Ishikawa (cell line): Measurements from ENCODE around the gene CHFR.

ENCODE experiments used
- CEBPB ChIP-seq: IDR thresholded peaks from 2 replicates; pipeline ENCODE4 v1.6.1; 2012
- CREB1 ChIP-seq: IDR thresholded peaks from 2 replicates; pipeline ENCODE4 v1.6.1; 2012; ENCODE audit warnings: low read depth
- EGR1 ChIP-seq: IDR thresholded peaks from 2 replicates; pipeline ENCODE4 v1.6.1; 2012
- EP300 ChIP-seq: IDR thresholded peaks from 2 replicates; pipeline ENCODE4 v1.6.1; 2012; ENCODE audit warnings: borderline replicate concordance
- FOXM1 ChIP-seq: IDR thresholded peaks from 2 replicates; pipeline ENCODE4 v1.6.1; 2012; ENCODE audit warnings: low read depth, borderline replicate concordance
- MAX ChIP-seq: IDR thresholded peaks from 2 replicates; pipeline ENCODE4 v1.6.1; 2012
- NFIC ChIP-seq: IDR thresholded peaks from 2 replicates; pipeline ENCODE4 v1.6.1; 2012
- RAD21 ChIP-seq: IDR thresholded peaks from 2 replicates; pipeline ENCODE4 v1.6.1; 2012; ENCODE audit warnings: low read depth
- REST ChIP-seq: IDR thresholded peaks from 2 replicates; pipeline ENCODE4 v1.6.1; 2012; ENCODE audit warnings: low read depth, mild to moderate bottlenecking
- TAF1 ChIP-seq: IDR thresholded peaks from 2 replicates; pipeline ENCODE4 v1.6.1; 2012; ENCODE audit warnings: low read depth, mild to moderate bottlenecking
- TCF12 ChIP-seq: IDR thresholded peaks from 2 replicates; pipeline ENCODE4 v1.6.1; 2012; ENCODE audit warnings: low read depth
- TEAD4 ChIP-seq: IDR thresholded peaks from 2 replicates; pipeline ENCODE4 v1.6.1; 2012
- USF1 ChIP-seq: IDR thresholded peaks from 2 replicates; pipeline ENCODE4 v1.6.1; 2012
- YY1 ChIP-seq: IDR thresholded peaks from 2 replicates; pipeline ENCODE4 v1.6.1; 2012; ENCODE audit warnings: low read depth
- ZBTB7A ChIP-seq: IDR thresholded peaks from 2 replicates; pipeline ENCODE4 v1.6.1; 2012; ENCODE audit warnings: low read depth

Gene CHFR

GRCh38 chr12:132872073-132872855 is 15.1 kb downstream of the CHFR start:
- TF ChIP-seq FOXM1 (no peak), MAX (no peak), CREB1 (no peak), TCF12 (no peak), CEBPB (no peak), RAD21 (no peak), TEAD4 (no peak), EGR1 (no peak), TAF1 (no peak), USF1 (no peak), EP300 (no peak)

- TF ChIP-seq EP300, result no peak
- no peak for TF ChIP-seq YY1
- TF ChIP-seq CEBPB, result no peak
- TF ChIP-seq ZBTB7A, result no peak
- TF ChIP-seq FOXM1, result no peak
- TF ChIP-seq REST, result no peak
- TF ChIP-seq RAD21, result no peak
- TF ChIP-seq EGR1, result no peak
- no peak for TF ChIP-seq MAX
- no peak for TF ChIP-seq TCF12
- no peak for TF ChIP-seq NFIC
- TF ChIP-seq CREB1, result no peak
- TF ChIP-seq TAF1, result no peak
- TF ChIP-seq TEAD4, result no peak
- TF ChIP-seq USF1, result no peak
These were observed 17.9 kb downstream of the CHFR start for GRCh38 chr12:132869551-132869950.

- no peak for TF ChIP-seq CREB1
- no peak for TF ChIP-seq NFIC
- no peak for TF ChIP-seq EGR1
- peak; percentile 21; the same call in 1 of the 2 replicates for TF ChIP-seq CEBPB
- TF ChIP-seq TCF12, result no peak
- TF ChIP-seq REST, result no peak
These were observed 21.1 kb downstream of the CHFR start for GRCh38 chr12:132866251-132866828.

- TF ChIP-seq EGR1, result no peak
- no peak for TF ChIP-seq EP300
- TF ChIP-seq CREB1, result no peak
- no peak for TF ChIP-seq CEBPB
- no peak for TF ChIP-seq REST
- TF ChIP-seq USF1, result no peak
- no peak for TF ChIP-seq YY1
- TF ChIP-seq NFIC, result no peak
- TF ChIP-seq ZBTB7A, result no peak
These were observed 25.8 kb downstream of the CHFR start for GRCh38 chr12:132861558-132861957.
